ENCODE data around the gene PDZD7. TPM values are rescaled to one million over a fixed set of nuclear protein-coding genes. Genes with fewer than 3 reads are reported as not detected.

PDZD7 gene
- total and polyA plus RNA-seq, 2 of the 8 experiments (the other 6 are each of a cell fraction or from before 2014, with no cell fraction given) = 0.88 to 1.6 TPM

GRCh38 chr10:100989088-100989487 is 41.8 kb downstream of the PDZD7 start:
- Histone ChIP-seq H3K14ac (ENCODE audit: insufficient read length) (no peak overlapping the region), H2BK12ac (ENCODE audit: low read depth, low read length) (no peak overlapping the region), H3K4me3 (ENCODE audit: extremely low read depth in 1 of 4, insufficient read depth in 2 of 4, low read depth in 3 of 4, low read length in 4 of 4) (peak overlapping the region in 1 of 4 experiments; percentile 77; a peak in 1 of 8 replicates), H3K36me3 (ENCODE audit: control insufficient read depth in 2 of 4, insufficient read depth in 4 of 4, low read length in 3 of 4) (peaks cover 24 to 49% (median 38%) of the 10 kb centered on the region in 4 experiments), H3K23ac (ENCODE audit: insufficient read length) (no peak overlapping the region), H3K18ac (ENCODE audit: extremely low read depth, low read length) (no peak overlapping the region), H2BK120ac (replicated peaks; ENCODE audit: low read depth, low read length) (no peak overlapping the region), H3K27ac (ENCODE audit: low read depth, low read length) (no peak overlapping the region), H4K20me1 (replicated peaks in 1 of 2; ENCODE audit: control insufficient read depth in 1 of 2, insufficient read depth in 2 of 2, low read length in 2 of 2) (peaks cover 7 to 19% of the 10 kb centered on the region in 2 experiments), H2BK20ac (ENCODE audit: low read length) (no peak overlapping the region), H3K56ac (replicated peaks; ENCODE audit: insufficient read length, low read depth, low read length) (no peak overlapping the region), H4K8ac (ENCODE audit: extremely low read depth, insufficient read depth, low read length) (peak overlapping the region; percentile 7; the same call in 1 of the 2 replicates), H3K9me3 (ENCODE audit: insufficient read depth in 2 of 2, low read depth in 1 of 2, low read length in 1 of 2) (no peaks in the 10 kb centered on the region), H3K4ac (replicated peaks; ENCODE audit: insufficient read length, low read depth, low read length) (no peak overlapping the region), H3K79me2 (ENCODE audit: control insufficient read depth in 1 of 2, insufficient read depth in 2 of 2, low read length in 2 of 2) (peaks cover 17 to 51% of the 10 kb centered on the region in 2 experiments), H4K91ac (replicated peaks; ENCODE audit: insufficient read length, low read length) (no peak overlapping the region), H4K5ac (ENCODE audit: insufficient read length, low read depth, low read length) (no peak overlapping the region), H3K23me2 (ENCODE audit: low read depth, low read length) (peaks cover 9% of the 10 kb centered on the region; the same call in 1 of the 2 replicates), H2AK5ac (ENCODE audit: low read depth, low read length) (no peak overlapping the region), H3K4me2 (ENCODE audit: insufficient read depth in 1 of 2, low read depth in 2 of 2, low read length in 2 of 2) (peak overlapping the region in 1 of 2 experiments; percentile 85; a peak in 1 of 4 replicates), H3K4me1 (replicated peaks in 1 of 4; ENCODE audit: control insufficient read depth in 3 of 4, insufficient read depth in 4 of 4, low read length in 3 of 4) (peaks cover 0 to 12% (median 5%) of the 10 kb centered on the region in 4 experiments; a peak in 5 of 7 replicates), H2BK5ac (ENCODE audit: low read depth, low read length) (0 out of 2 replicates have a peak overlapping the region, but pooled peaks have one; percentile 13), H3K27me3 (replicated peaks in 1 of 4; ENCODE audit: control insufficient read depth in 3 of 4, extremely low read depth in 1 of 4, insufficient read depth in 3 of 4, low read length in 3 of 4) (no peaks in the 10 kb centered on the region), H3K79me1 (ENCODE audit: low read depth, low read length) (peaks cover 15% of the 10 kb centered on the region), H2BK15ac (ENCODE audit: low read length) (no peak overlapping the region), H2AFZ (ENCODE audit: low read length) (no peak overlapping the region), H3K9ac (replicated peaks in 1 of 4; ENCODE audit: extremely low read depth in 1 of 4, low read depth in 3 of 4, low read length in 3 of 4) (no peak overlapping the region)
- ChIA-PET POLR2A (ENCODE audit: partially characterized antibody) (interaction anchor here (0.6 to 6.8 kb wide), 12 partner anchors 9 to 453 kb away, joined by 3 to 38 read pairs (median 4); partner anchors contain the start of genes HIF1AN, LZTS2 and SEMA4G), CTCF (ENCODE audit: partially characterized antibody) (interaction anchor here (1.0 to 26.8 kb wide), 5 partner anchors 8 to 28 kb away, joined by 3 to 464 read pairs (median 22); no protein-coding TSS in a partner anchor)
- no peak for FAIRE-seq
- WGBS, 2 experiments (ENCODE audit: extremely low coverage in 1 of 2, insufficient coverage in 1 of 2, insufficient read length in 1 of 2, insufficient replicate concordance in 2 of 2, low coverage in 1 of 2, low lambda C conversion rate in 2 of 2, missing lambda C conversion rate in 1 of 2) = 95% methylated on average over 21 of the region's 21 CpGs; no CpG with 5 or more reads in 1 of the 2 experiments
- DNase-seq (ENCODE audit: low read depth in 1 of 2, low spot score in 2 of 2) = no peak
- TF ChIP-seq ASH2L (IDR thresholded peaks at IDR 0.05; ENCODE audit: low read length) (no peak), ATF3 (IDR thresholded peaks at IDR 0.05; ENCODE audit: insufficient read depth, low read depth, low read length) (no peak), TBP (IDR thresholded peaks at IDR 0.05; ENCODE audit: low read depth, low read length) (no peak), RNF2 (IDR thresholded peaks at IDR 0.05; ENCODE audit: borderline replicate concordance, low read depth, low read length, missing control alignments, poor library complexity, severe bottlenecking) (no peak), CHD1 (IDR thresholded peaks at IDR 0.05; ENCODE audit: low read depth, low read length) (no peak), KDM4A (IDR thresholded peaks at IDR 0.05; ENCODE audit: low read depth, low read length, severe bottlenecking) (no peak), TEAD4 (IDR thresholded peaks at IDR 0.05; ENCODE audit: low read depth, low read length) (no peak), RAD21 (IDR thresholded peaks at IDR 0.05 in 1 of 2, conservative IDR thresholded peaks at IDR 0.05 in 1 of 2; ENCODE audit: low read depth in 2 of 2, low read length in 2 of 2) (no peak), MAFK (IDR thresholded peaks at IDR 0.05; ENCODE audit: low read depth, low read length) (no peak), GABPA (IDR thresholded peaks at IDR 0.05; ENCODE audit: borderline replicate concordance, insufficient read depth, low read length) (no peak), ZNF274 (IDR thresholded peaks at IDR 0.05; ENCODE audit: borderline replicate concordance, extremely low read depth, low read length) (no peak), EP300 (IDR thresholded peaks at IDR 0.05; ENCODE audit: borderline replicate concordance in 1 of 2, low read depth in 2 of 2, low read length in 2 of 2) (no peak)

All from H1 (cell line).